ENCODE results near the gene YEATS2.
"Not testable (repeated sequence)": the region's sequence is repeated elsewhere in the genome, so short reads cannot be mapped to it uniquely, and the experiment has no call there.

Gene YEATS2

DNA sequence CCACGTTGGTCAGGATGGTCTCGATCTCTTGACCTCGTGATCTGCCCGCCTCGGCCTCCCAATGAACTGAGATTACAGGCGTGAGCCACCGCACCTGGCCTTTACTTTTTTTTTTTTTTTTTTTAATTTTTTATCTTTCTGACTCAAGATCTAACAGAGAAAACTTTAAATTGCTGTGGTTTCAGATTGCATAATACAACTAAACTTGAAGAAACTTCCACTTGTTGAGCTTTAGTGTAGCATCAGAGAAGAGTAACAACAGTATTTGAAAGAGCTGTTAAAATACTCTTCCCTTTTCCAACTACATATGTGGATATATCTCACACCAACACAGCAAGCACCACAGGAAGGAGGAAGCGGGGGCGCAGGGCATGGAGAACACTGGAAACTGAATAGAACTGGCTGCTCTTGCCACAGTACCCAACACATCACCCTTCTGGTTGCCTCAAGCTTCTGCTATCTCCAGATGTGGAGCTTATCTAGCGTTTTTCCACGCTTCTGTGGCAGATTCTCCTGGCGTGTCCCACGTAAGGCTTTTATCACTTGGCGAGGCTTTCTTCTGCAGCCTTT lies 82.4 kb downstream of the YEATS2 start:
- no peak for DNase-seq

GRCh38 chr3:183781246-183781645 lies 83.6 kb downstream of the YEATS2 start:
- no peak for DNase-seq

- no peak for DNase-seq
These were observed 85.1 kb downstream of the YEATS2 start for GRCh38 chr3:183782576-183783276.

GRCh38 chr3:183784503-183784902 lies 86.9 kb downstream of the YEATS2 start:
- DNase-seq = not testable (repeated sequence)

DNA sequence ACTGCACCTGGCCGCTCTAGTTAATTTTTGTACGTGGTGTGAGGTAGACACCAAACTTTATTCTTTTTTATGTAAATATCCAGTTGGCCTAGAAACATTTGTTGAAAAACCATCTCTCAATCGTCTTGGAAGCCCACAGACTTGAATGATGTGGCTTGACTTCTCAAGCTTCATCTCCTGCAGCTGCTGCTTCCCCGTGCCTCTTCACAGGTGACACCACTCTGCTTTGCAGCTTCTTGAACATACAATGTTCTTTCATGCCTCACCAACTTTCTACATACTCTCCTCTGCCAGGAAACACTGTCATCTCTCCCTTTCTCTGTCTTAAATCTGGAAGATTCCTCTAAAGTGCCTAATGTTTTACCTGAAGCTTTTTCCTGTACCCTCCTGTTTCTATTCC lies 92.2 kb downstream of the YEATS2 start:
- no peak for DNase-seq

GRCh38 chr3:183790700-183791099 lies 93.1 kb downstream of the YEATS2 start:
- no peak for DNase-seq

DNA sequence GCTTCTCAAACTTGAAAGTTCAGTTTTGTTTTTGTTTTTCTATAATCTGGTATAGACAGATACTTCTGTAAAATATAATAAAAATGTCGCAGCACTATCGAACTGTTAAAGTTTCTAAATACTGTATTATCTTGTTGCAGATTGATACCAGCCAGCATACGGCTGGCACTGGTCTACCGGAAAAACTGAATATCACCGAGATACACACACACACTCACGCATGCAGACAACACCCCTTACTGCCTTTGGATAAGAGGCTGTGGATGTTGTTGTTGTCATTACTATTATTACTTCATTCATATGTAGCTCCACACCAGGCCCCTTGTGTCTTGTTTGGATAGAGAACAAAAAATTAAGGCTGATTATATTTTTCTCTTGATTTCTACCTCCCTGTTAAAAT lies 95.4 kb downstream of the YEATS2 start:
- no peak for DNase-seq

DNA sequence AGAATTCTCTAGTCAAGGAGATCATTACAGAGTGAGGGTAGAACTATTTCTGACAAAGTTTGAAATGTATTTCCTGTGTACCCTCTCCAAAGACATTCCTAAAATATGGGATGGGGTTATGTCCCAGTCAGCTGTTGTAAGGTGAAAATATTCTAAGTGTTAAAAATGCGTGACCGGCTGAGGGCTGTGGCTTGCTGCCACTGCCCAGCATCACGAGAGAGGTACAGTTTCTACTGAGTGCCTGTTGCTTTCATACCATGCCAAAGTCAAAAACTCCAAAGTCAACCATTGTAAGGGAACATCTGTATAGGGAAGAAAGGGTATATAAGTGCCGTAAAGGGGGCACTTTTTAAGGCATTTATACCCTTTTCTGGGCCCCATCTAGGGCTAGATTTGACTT lies 96.9 kb downstream of the YEATS2 start:
- no peak for DNase-seq

DNA sequence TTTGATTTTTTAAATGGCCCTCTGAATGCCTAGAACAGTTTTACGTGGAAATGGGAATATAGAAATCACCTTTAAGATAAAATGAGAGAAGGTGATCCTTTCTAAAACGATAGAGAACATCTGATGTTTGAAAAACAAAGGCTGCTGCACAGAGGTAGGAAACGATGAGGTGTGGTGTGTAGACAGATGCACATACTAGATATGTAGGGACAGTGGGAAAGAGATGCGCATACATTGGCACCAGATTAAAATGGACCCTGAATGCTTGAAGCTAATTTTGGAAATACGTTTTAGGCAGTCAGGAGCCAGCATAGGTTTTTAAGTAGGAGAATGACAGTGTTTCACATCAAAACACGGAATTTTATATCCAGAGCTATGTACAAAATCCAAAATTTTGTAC lies 98.8 kb downstream of the YEATS2 start:
- no peak for DNase-seq

GRCh38 chr3:183797996-183798395 lies 100.4 kb downstream of the YEATS2 start:
- no peak for DNase-seq

DNA sequence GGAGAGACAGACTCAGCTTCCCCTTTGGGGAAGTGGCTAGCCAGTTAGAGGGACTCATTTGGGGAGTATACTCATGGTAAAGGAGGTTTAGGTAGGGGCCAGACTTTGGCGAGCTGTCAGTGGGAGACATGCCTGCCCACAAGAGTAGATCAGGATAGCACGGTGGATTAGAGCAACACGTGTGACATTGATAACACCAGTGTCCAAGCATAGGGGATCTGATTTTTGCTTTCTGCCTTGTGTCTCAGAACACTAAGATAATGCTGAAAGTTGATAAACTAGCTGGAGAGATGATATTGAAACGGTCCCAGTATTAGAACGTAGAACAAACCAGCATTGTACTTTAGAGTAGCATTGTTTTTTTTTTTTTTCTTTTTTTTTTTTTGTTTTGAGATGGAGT lies 101.9 kb downstream of the YEATS2 start:
- DNase-seq = no peak

DNA sequence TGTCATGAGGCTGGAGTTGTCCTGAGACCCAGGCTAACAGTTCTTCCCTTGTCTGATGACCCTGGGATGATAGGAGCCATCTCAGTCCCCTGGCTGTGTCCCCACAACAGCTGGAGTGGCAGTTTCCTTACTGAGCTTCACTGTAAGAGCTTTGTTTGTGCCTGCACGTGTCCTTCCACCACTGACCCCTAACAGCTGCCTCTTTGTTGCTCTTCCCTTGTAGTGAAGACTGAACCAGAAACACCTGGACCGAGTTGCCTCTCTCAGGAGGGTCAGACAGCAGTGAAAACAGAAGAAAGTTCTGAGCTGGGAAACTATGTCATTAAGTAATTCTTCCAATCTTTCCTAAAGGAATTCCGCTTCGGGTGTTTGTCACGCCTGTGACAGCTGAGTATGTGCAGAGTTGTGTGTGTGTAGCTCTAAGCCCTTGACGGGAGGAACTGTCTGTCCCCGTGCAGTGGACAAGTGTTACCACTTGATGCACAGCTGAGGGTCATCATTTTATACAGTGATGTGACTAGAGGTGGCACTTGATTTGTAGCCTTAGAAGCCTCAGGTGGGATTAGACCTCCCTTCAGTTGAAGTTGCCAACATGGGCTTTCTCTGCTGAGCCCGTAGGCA lies 102.8 kb downstream of the YEATS2 start:
- DNase-seq = no peak

- no peak for DNase-seq
These were observed 104.0 kb downstream of the YEATS2 start for GRCh38 chr3:183801601-183802000.

GRCh38 chr3:183802989-183803388 lies 105.4 kb downstream of the YEATS2 start:
- no peak for DNase-seq

- DNase-seq = no peak
These were observed 109.7 kb downstream of the YEATS2 start for GRCh38 chr3:183807209-183807728.

- DNase-seq = no peak
These were observed 110.3 kb downstream of the YEATS2 start for GRCh38 chr3:183807881-183808280.

GRCh38 chr3:183808355-183808754 lies 110.8 kb downstream of the YEATS2 start:
- no peak for DNase-seq

- DNase-seq = no peak
These were observed 111.7 kb downstream of the YEATS2 start for GRCh38 chr3:183809270-183809669.

DNA sequence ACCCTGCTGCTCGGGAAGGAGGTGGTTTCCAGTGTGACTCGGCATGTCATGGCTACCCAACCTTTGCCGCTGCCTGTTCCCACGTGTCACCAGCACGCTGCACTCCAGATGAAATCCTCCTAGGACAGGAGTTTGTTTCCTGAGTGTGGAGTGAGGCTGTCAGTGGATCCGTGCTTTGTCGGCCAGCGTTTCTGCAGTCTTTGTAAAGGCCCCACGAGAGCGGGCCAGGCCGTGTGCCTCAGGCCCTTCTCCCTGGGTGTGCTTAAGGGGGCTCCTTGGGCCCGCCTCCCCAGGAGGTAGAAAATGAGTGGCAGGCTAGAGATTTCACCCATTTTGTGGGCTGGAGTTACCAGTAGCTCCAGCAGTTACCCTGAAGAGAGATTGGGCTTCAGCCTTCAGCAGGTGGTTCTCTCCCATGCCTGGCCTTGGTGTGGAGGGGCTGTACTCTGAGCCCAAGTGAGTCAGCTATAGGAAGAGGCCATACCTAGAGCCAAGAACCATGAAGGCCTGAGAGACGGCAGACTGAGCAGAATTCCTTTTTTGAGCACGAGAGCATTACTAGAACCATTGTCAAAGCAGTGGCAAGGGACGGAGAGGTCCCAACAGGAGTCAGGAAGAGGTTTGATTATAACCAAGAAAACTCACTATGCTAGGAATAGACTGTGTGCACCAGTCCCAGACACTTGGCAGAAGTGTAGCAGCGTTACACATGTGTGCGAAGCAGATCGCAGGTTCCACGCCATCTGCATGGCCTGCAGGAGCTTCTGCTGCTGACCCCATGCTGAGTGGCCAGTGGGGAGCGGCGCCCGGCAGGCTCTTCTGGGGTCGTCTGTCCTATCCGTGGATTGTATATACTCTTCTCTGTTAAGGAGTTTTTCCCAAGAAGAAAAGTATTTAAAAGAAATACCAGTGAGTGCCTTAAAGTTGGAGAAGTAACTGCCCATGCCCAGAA lies 113.3 kb downstream of the YEATS2 start:
- DNase-seq = no peak

- no peak for DNase-seq
These were observed 114.0 kb downstream of the YEATS2 start for GRCh38 chr3:183811638-183812037.

DNA sequence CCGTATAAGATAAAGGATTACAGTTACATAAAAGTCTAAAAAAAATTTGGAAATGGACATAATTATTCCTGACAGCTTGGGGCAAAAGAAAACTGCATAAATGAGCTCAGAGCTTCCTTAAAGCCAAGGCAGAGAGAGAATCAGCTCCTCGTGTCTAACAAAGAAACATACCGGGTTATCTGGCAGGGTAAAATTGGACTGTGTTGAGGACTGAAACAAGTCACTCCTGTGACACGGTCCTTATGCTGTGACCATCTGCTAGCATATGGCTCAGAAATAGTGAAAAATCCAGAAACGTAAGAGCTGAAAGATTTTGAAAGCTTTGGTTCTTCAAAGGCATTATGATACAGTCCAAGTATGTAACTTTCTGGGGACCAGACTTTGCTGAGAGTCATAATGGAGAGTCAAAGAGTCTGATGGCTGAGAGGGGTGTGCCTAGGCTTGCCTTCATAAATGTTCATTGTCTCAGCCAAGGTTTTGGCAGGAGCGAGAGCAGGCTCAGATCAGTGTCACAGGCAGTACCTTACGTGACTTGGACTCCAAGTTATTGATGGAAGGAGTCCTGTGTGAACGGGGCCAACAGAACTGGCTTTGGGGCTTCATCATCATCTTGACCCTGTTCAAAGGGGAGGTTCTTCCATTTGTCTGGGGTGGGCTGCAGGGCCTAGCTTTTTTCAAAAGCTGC lies 115.3 kb downstream of the YEATS2 start:
- DNase-seq = no peak

DNA sequence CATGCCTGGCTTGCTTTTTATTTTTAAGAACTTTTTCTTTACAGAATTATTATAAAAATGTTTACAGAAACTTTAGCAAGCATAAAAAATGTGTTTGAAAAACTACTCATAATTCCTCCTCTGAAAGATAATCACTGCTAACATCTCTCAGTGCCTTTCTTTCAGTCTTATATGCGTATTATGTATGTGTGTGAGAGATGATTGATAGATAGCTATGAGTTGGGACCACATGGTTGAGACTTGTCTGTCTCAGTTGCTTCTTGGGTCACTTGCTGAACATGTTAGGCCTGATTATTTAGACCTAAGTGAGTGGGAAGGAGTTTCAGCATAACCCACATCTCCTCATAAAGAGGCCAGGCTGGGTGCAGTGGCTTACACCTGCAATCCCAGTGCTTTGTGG lies 116.6 kb downstream of the YEATS2 start:
- DNase-seq = no peak

DNA sequence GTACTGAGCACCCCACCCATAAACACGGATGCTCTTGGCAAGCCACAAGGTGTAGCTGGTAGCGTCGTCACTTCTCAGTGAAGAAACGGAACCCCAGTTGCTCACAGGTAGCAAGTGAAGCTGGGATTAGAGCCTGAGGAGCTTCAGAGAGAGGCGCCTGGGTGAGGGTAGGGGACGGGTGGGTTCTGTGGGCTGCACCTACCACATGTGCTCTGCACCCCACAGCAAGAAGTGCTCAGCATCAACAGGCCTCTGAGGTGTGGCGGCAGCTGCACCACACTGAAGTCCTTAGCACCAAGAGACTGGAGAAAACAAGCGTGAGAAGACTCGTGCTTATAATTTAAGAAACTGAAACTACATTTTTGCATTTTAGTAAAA lies 118.0 kb downstream of the YEATS2 start:
- DNase-seq = no peak
